ENCODE data around the gene M1AP.

M1AP gene

DNA sequence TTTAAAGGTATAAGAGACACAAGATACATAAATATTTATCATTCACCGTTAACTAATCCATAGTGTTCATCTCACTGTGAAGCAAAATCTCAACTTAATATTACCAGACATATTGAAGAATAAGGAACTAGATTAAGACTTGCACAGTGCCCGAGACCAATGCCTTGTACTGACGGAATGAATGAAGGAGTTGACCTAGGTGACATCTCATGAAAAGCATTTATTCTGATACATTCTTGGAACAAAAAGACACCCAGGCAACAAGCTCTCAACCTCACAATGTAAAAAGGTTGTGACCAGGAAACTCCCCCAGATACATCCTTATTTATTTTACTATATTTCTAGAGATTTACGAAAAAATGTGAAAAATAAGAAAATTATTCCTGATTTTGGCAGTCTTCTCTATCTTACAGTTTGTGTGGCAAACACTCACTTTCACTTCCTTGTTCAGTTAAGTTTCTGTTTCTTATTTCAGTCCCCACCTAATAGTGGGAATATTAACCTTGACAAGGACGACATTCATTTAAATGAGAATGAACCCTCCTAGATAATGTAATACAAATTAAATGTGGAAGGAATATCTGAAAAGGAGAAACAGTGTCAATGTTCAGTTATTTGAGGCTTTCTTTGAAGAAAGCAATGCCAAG, 28.4 kb downstream of the M1AP start:
- Histone ChIP-seq H3K9ac (ENCODE audit: low read length) (no peak overlapping the region), H3K36me3 (ENCODE audit: control insufficient read depth, insufficient read depth, low read length, severe bottlenecking) (no peaks in the 10 kb centered on the region), H3K27me3 (replicated peaks; ENCODE audit: control insufficient read depth, insufficient read depth, low read length) (peaks cover 21% of the 10 kb centered on the region), H3K4me1 (ENCODE audit: control insufficient read depth, insufficient read depth, low read length) (no peaks in the 10 kb centered on the region), H3K9me3 (ENCODE audit: control insufficient read depth, low read length) (no peaks in the 10 kb centered on the region), H3K4me3 (ENCODE audit: low read length) (no peak overlapping the region)
- no peak for DNase-seq (ENCODE audit: low read depth)

DNA sequence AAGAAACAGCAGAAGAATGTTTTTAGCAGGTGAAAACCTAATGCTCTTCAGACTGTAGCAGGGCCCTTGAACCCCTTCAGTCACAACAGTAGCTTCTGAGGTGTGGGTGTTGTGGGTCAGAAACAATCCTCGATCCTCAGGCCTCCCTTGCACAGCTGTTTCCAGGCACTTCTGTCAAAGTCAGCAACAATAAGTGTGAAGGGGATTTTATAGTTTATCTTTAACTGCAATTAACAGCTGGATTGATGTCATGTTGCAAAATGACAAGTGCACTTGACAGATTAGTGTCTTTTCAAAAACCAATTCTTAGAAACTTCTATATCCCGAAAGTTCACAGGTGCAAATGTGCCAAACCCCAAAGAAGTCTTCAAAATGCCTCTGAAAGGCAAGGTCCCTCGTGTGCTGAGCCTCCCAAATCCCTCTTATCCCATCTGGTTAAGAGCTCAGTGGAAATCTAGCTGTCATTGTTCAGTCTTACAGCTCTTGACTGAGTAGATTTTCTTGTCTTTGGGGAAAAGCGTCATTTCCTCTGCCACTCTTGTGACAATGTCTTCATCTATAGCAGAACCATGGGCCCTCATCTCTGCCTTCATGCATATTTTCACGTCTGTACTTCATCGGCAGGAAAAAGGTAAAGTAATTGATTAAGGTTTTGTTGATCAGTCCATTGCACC, 29.6 kb downstream of the M1AP start:
- H3K27me3 ChIP-seq (replicated peaks; ENCODE audit: control insufficient read depth, insufficient read depth, low read length), result peaks cover 30% of the 10 kb centered on the region
- no peaks in the 10 kb centered on the region for H3K9me3 ChIP-seq (ENCODE audit: control insufficient read depth, low read length)
- H3K4me1 ChIP-seq (ENCODE audit: control insufficient read depth, insufficient read depth, low read length), result no peaks in the 10 kb centered on the region
- no peak overlapping the region for H3K9ac ChIP-seq (ENCODE audit: low read length)
- H3K36me3 ChIP-seq (ENCODE audit: control insufficient read depth, insufficient read depth, low read length, severe bottlenecking), result no peaks in the 10 kb centered on the region
- DNase-seq (ENCODE audit: low read depth), result no peak
- no peak overlapping the region for H3K4me3 ChIP-seq (ENCODE audit: low read length)

DNA sequence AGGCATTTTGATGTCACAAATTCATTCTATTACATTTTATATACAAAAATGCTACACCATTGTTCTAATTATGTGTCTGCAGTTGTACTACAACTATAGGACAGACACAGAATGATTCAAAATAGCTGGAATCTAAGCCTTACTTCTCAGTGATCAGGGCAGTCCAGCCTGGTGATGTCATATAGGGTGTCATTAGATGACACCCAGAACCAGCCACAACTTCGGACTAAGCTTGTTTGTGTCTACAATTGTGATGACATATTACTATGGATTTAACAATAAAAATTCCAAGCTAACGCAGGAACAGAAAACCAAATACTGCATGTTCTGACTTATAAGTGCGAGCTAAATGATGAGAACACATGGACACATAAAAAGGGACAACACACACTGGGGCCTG, 31.0 kb downstream of the M1AP start:
- Histone ChIP-seq H3K9me3 (ENCODE audit: control insufficient read depth, low read length) (no peaks in the 10 kb centered on the region), H3K9ac (ENCODE audit: low read length) (no peak overlapping the region), H3K36me3 (ENCODE audit: control insufficient read depth, insufficient read depth, low read length, severe bottlenecking) (no peaks in the 10 kb centered on the region), H3K27me3 (replicated peaks; ENCODE audit: control insufficient read depth, insufficient read depth, low read length) (peaks cover 41% of the 10 kb centered on the region), H3K4me3 (ENCODE audit: low read length) (no peak overlapping the region), H3K4me1 (ENCODE audit: control insufficient read depth, insufficient read depth, low read length) (no peaks in the 10 kb centered on the region)
- DNase-seq (ENCODE audit: low read depth), result no peak

DNA sequence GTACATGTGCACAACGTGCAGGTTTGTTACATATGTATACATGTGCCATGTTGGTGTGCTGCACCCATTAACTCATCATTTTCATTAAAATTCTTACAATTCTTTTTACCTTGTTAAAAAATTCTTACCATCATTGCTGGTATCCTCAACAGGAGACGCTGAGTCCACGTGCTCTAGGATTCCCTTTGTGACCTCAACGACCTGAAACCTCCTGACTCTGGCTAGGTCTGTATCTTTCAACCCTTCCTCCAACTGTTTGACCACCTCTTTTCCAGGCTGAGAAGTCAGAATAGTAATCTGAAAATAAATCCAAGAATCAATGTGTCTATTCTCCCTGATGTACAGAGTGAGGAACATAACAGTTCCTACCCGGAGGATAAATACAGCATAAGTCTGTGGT, 41.2 kb downstream of the M1AP start:
- DNase-seq (ENCODE audit: low read depth), result no peak
- Histone ChIP-seq H3K4me1 (ENCODE audit: control insufficient read depth, insufficient read depth, low read length) (peaks cover 10% of the 10 kb centered on the region), H3K9me3 (ENCODE audit: control insufficient read depth, low read length) (no peaks in the 10 kb centered on the region), H3K9ac (ENCODE audit: low read length) (no peak overlapping the region), H3K27me3 (replicated peaks; ENCODE audit: control insufficient read depth, insufficient read depth, low read length) (peaks cover 27% of the 10 kb centered on the region), H3K36me3 (ENCODE audit: control insufficient read depth, insufficient read depth, low read length, severe bottlenecking) (no peaks in the 10 kb centered on the region), H3K4me3 (ENCODE audit: low read length) (no peak overlapping the region)

DNA sequence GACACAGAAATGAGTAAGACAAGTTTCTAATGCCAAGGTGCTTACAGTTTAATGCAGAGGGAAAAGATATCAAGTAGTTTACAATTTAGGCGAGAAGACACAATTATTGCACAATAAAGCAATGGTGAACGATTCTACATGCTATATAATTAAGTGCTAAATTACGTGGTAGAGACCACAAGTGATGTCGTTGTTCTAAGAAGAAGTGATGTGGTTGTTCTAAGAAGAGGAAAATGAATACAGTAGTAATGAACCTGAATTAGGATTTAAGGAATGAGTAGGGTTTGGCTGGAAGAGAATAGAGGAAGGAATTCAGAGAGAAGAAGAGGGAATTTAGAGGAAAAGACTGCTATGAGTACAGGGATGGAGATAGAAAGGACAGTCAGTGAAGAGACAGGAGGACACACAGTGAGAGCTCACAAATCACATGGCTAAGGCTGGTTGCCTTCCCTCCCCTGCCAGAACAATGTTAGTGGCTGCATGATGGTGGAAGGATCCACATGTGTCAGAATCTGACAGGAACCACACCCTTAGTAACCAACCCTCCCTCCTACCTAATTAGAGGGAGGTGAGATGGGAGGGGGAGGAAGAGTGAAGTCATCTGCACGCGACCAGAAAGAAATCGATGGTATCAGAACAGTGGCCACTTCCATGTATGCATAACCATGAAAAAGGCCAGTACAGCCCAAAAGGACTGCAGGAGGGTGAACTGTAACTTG, 44.7 kb downstream of the M1AP start:
- no peaks in the 10 kb centered on the region for H3K36me3 ChIP-seq (ENCODE audit: control insufficient read depth, insufficient read depth, low read length, severe bottlenecking)
- H3K4me1 ChIP-seq (ENCODE audit: control insufficient read depth, insufficient read depth, low read length), result peaks cover 11% of the 10 kb centered on the region
- H3K9ac ChIP-seq (ENCODE audit: low read length), result no peak overlapping the region
- H3K27me3 ChIP-seq (replicated peaks; ENCODE audit: control insufficient read depth, insufficient read depth, low read length), result peaks cover 33% of the 10 kb centered on the region
- no peak overlapping the region for H3K4me3 ChIP-seq (ENCODE audit: low read length)
- DNase-seq (ENCODE audit: low read depth), result no peak
- H3K9me3 ChIP-seq (ENCODE audit: control insufficient read depth, low read length), result no peaks in the 10 kb centered on the region

DNA sequence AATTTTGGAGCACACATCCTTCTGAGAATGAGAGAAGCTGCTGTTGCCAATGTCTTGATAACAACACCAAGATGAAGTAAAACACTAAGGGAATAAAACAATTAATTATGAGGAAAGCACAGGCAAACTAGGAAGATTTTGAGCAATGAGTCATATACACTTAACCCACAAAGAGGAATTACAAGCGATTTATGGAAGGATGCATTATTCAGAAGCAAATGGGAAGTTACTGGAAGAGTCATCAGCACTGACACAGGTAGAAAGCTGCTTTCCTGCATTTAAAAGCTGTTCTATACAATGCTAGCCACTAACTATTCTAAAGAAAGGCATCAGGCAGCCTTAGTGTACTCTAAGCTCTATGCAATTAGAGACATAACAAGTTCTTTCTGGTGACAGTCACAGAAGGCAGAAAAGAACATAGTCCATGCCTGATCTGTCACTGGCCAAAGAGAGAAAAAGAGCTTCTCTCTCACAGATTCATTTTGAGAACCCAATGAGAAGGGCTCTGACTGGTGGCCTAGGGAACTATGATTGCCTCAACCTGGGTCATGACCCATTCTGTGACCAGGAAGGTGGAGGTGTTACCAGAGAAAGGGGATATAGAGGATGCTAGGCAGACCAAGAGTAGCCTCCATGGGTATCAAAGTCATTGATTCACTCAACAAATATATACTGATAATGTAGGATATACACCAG, 45.4 kb downstream of the M1AP start:
- Histone ChIP-seq H3K4me1 (ENCODE audit: control insufficient read depth, insufficient read depth, low read length) (peaks cover 11% of the 10 kb centered on the region), H3K27me3 (replicated peaks; ENCODE audit: control insufficient read depth, insufficient read depth, low read length) (peaks cover 33% of the 10 kb centered on the region), H3K4me3 (ENCODE audit: low read length) (no peak overlapping the region), H3K36me3 (ENCODE audit: control insufficient read depth, insufficient read depth, low read length, severe bottlenecking) (no peaks in the 10 kb centered on the region), H3K9me3 (ENCODE audit: control insufficient read depth, low read length) (no peaks in the 10 kb centered on the region), H3K9ac (ENCODE audit: low read length) (no peak overlapping the region)
- DNase-seq (ENCODE audit: low read depth), result peak; percentile 28

DNA sequence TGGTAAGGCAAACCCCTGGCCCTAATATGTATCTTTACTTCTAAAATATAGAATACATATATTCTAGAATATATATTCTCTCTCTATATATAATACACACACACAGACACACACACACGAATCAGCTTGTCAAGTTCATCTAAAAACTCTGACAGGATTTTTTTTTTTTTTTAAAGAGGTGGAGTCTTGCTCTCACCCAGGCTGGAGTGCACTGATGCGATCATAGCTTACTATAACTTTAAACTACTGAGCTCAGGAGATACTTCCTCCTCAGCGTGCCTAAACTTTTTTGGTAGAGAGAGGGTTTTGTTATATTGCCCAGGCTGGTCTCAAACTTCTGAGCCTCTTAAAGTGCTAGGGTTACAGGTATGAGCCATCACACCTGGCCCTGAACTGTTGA, 48.5 kb downstream of the M1AP start:
- H3K9ac ChIP-seq (ENCODE audit: low read length), result no peak overlapping the region
- H3K36me3 ChIP-seq (ENCODE audit: control insufficient read depth, insufficient read depth, low read length, severe bottlenecking), result no peaks in the 10 kb centered on the region
- no peak overlapping the region for H3K4me3 ChIP-seq (ENCODE audit: low read length)

DNA sequence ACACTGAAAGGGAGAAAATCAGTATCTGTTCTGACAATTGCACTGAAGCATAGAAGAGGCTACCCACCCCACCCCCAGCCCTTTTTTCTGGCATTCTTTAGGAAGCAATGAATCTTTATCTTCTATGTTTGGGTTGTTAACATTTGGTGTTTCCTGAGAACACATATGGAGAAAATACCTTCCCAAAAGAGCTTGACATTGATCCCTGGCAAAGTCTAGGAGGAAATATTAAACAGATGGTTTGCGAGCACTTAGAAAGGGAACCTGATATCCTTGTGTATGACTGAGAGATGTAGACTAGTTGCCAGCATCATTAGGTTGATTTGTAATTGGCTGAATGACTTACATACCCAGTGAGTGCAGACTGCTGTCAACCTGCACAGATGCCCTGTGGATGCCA, 50.7 kb downstream of the M1AP start:
- Histone ChIP-seq H3K4me1 (ENCODE audit: control insufficient read depth, insufficient read depth, low read length) (peaks cover 6% of the 10 kb centered on the region), H3K4me3 (ENCODE audit: low read length) (no peak overlapping the region), H3K9me3 (ENCODE audit: control insufficient read depth, low read length) (no peaks in the 10 kb centered on the region), H3K27me3 (replicated peaks; ENCODE audit: control insufficient read depth, insufficient read depth, low read length) (peaks cover 13% of the 10 kb centered on the region), H3K36me3 (ENCODE audit: control insufficient read depth, insufficient read depth, low read length, severe bottlenecking) (no peaks in the 10 kb centered on the region), H3K9ac (ENCODE audit: low read length) (no peak overlapping the region)
- no peak for DNase-seq (ENCODE audit: low read depth)

More for the DNA sequence above, 48.5 kb downstream of the M1AP start:
- DNase-seq (ENCODE audit: low read depth), result no peak
- Histone ChIP-seq H3K9me3 (ENCODE audit: control insufficient read depth, low read length) (no peaks in the 10 kb centered on the region), H3K4me1 (ENCODE audit: control insufficient read depth, insufficient read depth, low read length) (peaks cover 11% of the 10 kb centered on the region), H3K27me3 (replicated peaks; ENCODE audit: control insufficient read depth, insufficient read depth, low read length) (peaks cover 30% of the 10 kb centered on the region)

DNA sequence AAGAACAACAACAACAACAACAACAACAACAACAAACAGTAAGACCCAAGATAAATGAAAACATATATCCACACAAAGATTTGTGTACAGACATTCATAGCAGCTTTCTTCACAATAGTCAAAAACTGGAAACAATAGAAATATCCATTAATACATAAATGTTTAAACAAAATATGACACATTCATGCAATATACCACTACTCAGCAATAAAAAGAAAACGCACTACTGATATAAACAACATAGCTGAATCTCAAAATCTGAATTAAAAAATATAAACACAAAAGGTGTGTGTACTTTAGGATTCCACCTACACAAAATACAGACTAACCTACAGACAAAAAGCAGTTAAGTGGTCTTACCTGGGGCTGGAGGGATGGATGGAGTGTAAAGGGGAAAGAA, 51.5 kb downstream of the M1AP start:
- no peaks in the 10 kb centered on the region for H3K36me3 ChIP-seq (ENCODE audit: control insufficient read depth, insufficient read depth, low read length, severe bottlenecking)
- DNase-seq (ENCODE audit: low read depth), result no peak
- H3K4me1 ChIP-seq (ENCODE audit: control insufficient read depth, insufficient read depth, low read length), result no peaks in the 10 kb centered on the region
- peaks cover 13% of the 10 kb centered on the region for H3K27me3 ChIP-seq (replicated peaks; ENCODE audit: control insufficient read depth, insufficient read depth, low read length)
- no peak overlapping the region for H3K9ac ChIP-seq (ENCODE audit: low read length)
- H3K9me3 ChIP-seq (ENCODE audit: control insufficient read depth, low read length), result no peaks in the 10 kb centered on the region
- H3K4me3 ChIP-seq (ENCODE audit: low read length), result no peak overlapping the region

DNA sequence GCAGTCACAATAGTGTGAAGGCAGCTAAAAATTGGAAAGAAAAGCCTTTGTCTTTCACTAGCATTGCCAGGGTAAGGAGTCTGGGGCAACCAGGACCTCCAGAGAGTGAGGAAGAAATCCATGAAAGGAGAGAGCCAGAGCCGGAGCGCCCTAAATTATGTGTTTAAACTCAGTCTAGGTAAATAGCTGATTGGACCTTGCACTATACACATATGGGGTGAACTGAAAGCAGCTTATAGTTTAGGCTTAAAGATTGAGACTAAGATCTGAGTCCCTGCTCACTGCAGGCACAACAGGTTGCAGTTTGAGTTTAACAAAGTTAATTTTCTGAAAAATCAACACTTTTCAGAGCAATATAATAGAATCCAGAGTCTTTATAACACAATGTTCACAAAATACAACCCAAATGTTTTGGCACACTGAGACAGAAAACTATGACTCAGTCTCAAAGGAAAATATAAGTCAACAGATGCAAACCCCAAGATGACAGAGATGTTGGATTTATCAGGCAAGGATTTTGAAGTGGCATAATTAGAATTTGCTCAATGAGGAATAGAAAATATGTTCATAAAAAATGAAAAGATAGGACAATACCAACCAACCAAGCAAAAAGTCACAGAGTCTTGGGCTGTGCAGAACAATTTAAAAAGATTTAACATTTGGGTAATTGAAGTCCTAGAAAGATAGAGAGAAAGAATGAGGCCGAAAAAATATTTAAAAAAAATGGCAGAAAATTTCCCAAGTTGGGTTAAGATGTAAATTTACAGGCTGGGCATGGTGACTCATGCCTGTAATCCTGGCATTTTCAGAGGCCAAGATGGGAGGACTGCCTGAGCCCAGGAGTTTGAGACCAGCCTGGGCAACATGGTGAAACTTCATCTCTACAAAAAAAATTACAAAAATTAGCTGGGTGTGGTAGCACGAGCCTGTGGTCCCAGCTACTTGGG, 54.0 kb downstream of the M1AP start:
- no peak for DNase-seq (ENCODE audit: low read depth)
- Histone ChIP-seq H3K36me3 (ENCODE audit: control insufficient read depth, insufficient read depth, low read length, severe bottlenecking) (no peaks in the 10 kb centered on the region), H3K4me1 (ENCODE audit: control insufficient read depth, insufficient read depth, low read length) (no peaks in the 10 kb centered on the region), H3K27me3 (replicated peaks; ENCODE audit: control insufficient read depth, insufficient read depth, low read length) (peaks cover 7% of the 10 kb centered on the region), H3K4me3 (ENCODE audit: low read length) (no peak overlapping the region), H3K9ac (ENCODE audit: low read length) (no peak overlapping the region), H3K9me3 (ENCODE audit: control insufficient read depth, low read length) (no peaks in the 10 kb centered on the region)
